CD4-positive, alpha-beta T cell treated with Interleukin-12 subunit alpha and Interleukin-12 subunit beta, for 1 hour (primary cell): Measurements from ENCODE around the gene CHD5.

Experiments used
- DNase-seq: peaks from one replicate; pipeline ENCODE4 v3.0.0-alpha.2; 2020

The CHD5 gene

GRCh38 chr1:6096243-6097116, 83.6 kb downstream of the CHD5 start:
- DNase-seq = no peak

- no peak for DNase-seq
Measured at GRCh38 chr1:6095511-6096242, 84.4 kb downstream of the CHD5 start.

GRCh38 chr1:6094801-6095505, 85.2 kb downstream of the CHD5 start:
- DNase-seq = no peak

GRCh38 chr1:6094246-6094645, 85.9 kb downstream of the CHD5 start:
- no peak for DNase-seq

- no peak for DNase-seq
Measured at GRCh38 chr1:6093611-6094010, 86.5 kb downstream of the CHD5 start.

- DNase-seq = no peak
Measured at GRCh38 chr1:6093071-6093470, 87.0 kb downstream of the CHD5 start.

GRCh38 chr1:6092211-6092610, 87.9 kb downstream of the CHD5 start:
- DNase-seq = no peak

GRCh38 chr1:6091823-6092109, 88.4 kb downstream of the CHD5 start:
- no peak for DNase-seq

- no peak for DNase-seq
Measured at GRCh38 chr1:6090996-6091822, 88.9 kb downstream of the CHD5 start.

GRCh38 chr1:6090288-6090687, 89.8 kb downstream of the CHD5 start:
- no peak for DNase-seq

- DNase-seq = no peak
Measured at GRCh38 chr1:6088956-6089355, 91.2 kb downstream of the CHD5 start.

GRCh38 chr1:6087958-6088357, 92.2 kb downstream of the CHD5 start:
- no peak for DNase-seq

- DNase-seq = no peak
Measured at GRCh38 chr1:6087377-6087772, 92.7 kb downstream of the CHD5 start.

GRCh38 chr1:6086762-6087376, 93.3 kb downstream of the CHD5 start:
- DNase-seq = no peak

GRCh38 chr1:6086358-6086757, 93.8 kb downstream of the CHD5 start:
- DNase-seq = no peak

- DNase-seq = no peak
Measured at GRCh38 chr1:6085666-6086065, 94.5 kb downstream of the CHD5 start.

- DNase-seq = no peak
Measured at GRCh38 chr1:6084781-6085495, 95.2 kb downstream of the CHD5 start.

GRCh38 chr1:6083801-6084446, 96.2 kb downstream of the CHD5 start:
- no peak for DNase-seq

- DNase-seq = no peak
Measured at GRCh38 chr1:6083385-6083784, 96.7 kb downstream of the CHD5 start.

- DNase-seq = no peak
Measured at GRCh38 chr1:6082430-6082971, 97.6 kb downstream of the CHD5 start.

- no peak for DNase-seq
Measured at GRCh38 chr1:6081901-6082300, 98.2 kb downstream of the CHD5 start.
